T follicular helper cell (primary cell): ENCODE results near the gene OR13C9.
"Not testable (repeated sequence)": the region's sequence is repeated elsewhere in the genome, so short reads cannot be mapped to it uniquely, and the experiment has no call there.

Source experiments
- DNase-seq: peaks from one replicate; pipeline ENCODE4 v3.0.0-alpha.2; 2020; ENCODE audit warnings: low read depth
- total RNA-seq, 2 experiments: gene quantifications; one replicate each; lab custom pipeline; 2026; lab: John Stamatoyannopoulos, UW

The OR13C9 gene
- 0 reads per million in 2 experiments for total RNA-seq

- DNase-seq, result no peak
Observed at GRCh38 chr9:104618104-104618503, at the start of gene OR13C9. TSS of gene OR13C9 (minus strand) at chr9:104618204. CDS start at chr9:104618204, 0 bp downstream.

- no peak for DNase-seq
Observed at GRCh38 chr9:104658496-104659195, 40.6 kb upstream of the OR13C9 start.

GRCh38 chr9:104635456-104635855, 17.5 kb upstream of the OR13C9 start:
- no peak for DNase-seq

DNA sequence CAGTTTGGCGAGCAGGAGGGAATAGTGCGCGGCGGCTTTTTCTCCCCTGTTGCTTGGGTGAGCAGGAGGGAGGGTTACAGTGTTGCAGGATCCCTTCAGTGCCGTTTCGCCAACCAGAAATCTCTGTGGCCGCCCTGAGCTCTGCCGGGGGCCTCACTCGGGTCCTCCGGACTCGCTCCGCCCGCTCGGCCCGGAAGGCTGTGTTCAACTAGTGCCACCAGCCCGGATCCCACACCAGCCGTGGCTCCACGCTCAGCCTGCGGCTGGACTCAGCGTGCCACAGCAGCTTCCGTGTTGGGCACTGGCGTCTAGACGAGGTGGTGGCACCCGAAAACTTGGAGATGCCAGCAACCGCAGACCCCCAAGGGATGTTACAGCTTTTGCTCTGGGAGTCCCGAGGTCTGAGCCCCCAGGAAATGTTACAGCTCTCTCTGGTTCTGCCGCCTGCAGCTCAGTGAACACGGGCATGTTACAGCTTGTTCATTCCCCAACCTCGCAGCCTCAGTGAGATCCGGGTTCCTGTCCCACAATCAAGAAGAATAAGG, 16.0 kb upstream of the OR13C9 start:
- DNase-seq, result no peak

DNA sequence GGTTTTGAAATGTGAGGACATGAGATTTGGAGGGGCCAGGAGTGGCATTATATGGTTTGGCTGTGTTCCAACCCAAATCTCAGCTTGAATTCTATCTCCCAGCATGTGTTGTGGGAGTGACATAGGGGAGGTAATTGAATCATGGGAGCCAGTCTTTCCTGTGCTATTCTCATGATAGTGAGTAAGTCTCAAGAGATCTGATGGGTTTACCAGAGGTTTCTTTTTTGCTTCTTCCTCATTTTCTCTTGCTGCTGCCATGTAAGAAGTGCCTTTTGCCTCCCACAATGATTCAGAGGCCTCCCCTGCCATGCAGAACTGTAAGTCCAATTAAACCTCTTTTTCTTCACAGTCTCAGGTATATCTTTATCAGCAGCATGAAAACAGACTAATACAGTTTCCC, 8.0 kb upstream of the OR13C9 start:
- DNase-seq, result not testable (repeated sequence)

- no peak for DNase-seq
Observed at GRCh38 chr9:104617418-104617817, 586 bp downstream of the OR13C9 start.

DNA sequence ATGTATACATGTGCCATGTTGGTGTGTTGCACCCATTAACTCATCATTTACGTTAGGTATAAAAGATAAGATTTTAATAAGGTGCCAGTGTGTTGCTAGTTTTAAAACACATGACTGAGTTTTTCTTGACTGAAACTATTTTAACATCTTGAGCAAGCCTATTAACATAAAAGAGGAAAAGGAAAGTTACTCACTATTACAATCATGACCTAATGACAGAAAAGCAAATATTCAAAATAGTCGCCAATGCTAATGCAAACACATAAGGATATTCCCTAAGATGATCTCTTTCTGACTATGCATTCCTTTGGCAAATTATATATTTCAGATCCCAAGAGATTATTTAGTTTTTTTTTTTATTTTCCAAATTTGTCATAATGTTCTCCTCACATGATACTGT, 6.8 kb downstream of the OR13C9 start:
- DNase-seq, result no peak

DNA sequence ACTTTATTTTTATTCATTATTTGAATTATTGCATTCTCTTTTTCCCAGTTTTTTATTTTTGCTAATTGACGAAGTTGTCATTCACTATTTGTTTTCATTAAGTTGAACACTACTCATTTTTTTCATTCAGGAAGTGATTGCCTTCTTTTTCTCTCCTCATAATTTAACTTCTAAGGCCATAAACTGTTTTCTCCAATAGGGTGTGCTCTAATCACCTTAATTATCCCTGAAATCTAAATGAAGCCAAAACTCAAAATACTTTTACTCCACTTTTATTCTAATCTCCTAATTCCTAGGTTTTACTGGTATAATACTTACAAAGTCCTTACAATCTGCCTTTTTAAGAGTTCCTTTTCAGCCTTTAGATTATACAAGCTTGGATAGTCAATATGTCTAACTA, 9.7 kb downstream of the OR13C9 start:
- no peak for DNase-seq

DNA sequence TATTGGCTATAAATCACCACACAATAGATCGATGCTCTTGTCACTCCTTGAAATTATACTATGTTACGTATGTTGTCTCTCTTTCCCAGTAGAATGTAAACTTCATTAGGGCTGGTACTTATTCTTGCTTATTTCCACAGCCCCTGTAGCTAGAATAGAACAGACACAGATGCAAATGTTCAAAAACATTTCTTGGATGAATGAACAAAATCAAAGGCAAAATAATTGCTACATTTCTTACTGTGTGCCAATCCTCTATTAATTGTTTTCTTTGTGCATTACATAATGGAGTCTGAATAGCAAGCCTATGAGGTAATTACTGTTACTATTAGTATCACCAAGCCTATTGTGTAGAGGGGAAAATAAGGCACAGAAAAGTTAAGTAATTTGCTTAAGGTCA, 11.9 kb downstream of the OR13C9 start:
- no peak for DNase-seq

- not testable (repeated sequence) for DNase-seq
Observed at GRCh38 chr9:104605527-104605926, 12.5 kb downstream of the OR13C9 start, which contains the start of gene OR13C2. TSS of gene OR13C2 (minus strand) at chr9:104605627. CDS start at chr9:104605627, 0 bp downstream.

DNA sequence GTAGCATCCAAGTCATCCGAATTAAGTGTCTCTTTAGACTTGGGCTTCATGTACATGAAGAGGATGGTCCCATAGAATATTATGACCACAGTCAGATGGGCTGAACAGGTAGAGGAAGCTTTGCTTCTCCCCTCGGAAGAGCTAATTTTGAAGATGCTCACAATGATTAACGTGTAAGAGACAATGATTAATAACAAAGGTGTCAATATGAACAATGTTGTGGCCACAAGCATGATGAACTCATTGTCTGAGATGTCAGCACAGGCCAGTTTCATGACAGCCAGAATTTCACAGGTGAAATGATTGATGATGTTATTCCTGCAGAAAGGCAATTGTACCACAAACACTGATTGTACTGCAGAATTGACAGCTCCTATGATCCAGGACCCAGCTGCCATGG, 13.2 kb downstream of the OR13C9 start:
- DNase-seq, result no peak

DNA sequence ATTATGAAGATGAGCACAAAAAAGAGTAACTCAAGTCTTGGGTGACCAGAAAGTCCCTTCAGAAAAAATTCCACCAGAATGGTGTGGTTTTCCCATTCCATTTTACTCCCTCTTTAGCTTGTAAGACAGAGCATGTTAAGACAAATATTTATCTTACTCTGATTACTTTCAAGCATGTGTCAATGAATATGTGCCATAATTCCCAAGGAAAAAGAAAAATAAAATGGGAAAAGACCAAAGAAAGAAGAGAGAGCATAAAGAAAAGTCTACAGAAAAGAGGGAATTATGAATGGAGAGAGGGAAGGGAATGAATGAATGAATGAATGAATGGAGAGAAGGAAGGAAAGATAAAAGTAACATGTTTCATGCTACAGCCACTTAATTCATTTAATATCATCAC, 18.7 kb downstream of the OR13C9 start, which contains the start of gene OR13C5:
Gene OR13C5, minus strand, starts transcription at position 101 of the 400 bp plus-strand sequence. Its CDS starts 0 bp downstream, at position 101.
- not testable (repeated sequence) for DNase-seq

- DNase-seq, result not testable (repeated sequence)
Observed at GRCh38 chr9:104598749-104599148, 19.3 kb downstream of the OR13C9 start.

GRCh38 chr9:104589626-104590025, 28.4 kb downstream of the OR13C9 start:
- no peak for DNase-seq

DNA sequence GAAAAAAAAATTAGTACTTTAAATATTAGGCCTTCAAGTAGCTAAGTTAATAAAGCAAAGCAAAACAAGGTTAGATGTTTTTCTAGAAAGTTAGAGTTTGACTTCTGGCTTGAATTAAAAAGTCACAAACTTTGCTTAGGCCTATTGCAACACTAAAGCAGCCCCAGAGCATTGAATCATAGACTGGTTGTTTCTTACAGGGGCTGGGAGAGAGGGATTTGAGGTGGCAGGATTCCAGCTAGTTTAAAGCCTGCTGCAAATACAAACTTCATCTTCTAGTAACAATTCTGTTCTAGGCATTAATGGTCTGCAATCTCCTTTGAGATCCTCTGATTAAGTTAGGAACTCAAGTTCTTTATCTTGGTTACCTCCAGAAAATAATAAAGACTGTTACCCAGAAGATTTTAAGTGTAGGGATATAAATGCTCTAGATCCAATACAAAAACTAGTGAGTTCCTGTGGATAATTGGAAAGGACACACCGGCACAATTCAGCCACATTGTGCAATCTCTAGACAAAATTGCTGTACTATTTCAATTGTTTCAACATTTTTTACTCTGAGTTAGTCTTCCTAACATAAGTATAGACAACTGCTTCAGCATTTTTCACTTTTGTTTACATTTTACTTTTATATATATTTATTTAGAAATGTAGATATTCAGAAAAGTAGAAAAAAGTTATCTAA, 31.4 kb downstream of the OR13C9 start:
- DNase-seq, result no peak

- no peak for DNase-seq
Observed at GRCh38 chr9:104580562-104580961, 37.4 kb downstream of the OR13C9 start.

GRCh38 chr9:104577263-104577662, 40.7 kb downstream of the OR13C9 start:
- no peak for DNase-seq

- DNase-seq, result no peak
Observed at GRCh38 chr9:104575456-104575855, 42.5 kb downstream of the OR13C9 start.

GRCh38 chr9:104572612-104573011, 45.4 kb downstream of the OR13C9 start:
- DNase-seq, result no peak

DNA sequence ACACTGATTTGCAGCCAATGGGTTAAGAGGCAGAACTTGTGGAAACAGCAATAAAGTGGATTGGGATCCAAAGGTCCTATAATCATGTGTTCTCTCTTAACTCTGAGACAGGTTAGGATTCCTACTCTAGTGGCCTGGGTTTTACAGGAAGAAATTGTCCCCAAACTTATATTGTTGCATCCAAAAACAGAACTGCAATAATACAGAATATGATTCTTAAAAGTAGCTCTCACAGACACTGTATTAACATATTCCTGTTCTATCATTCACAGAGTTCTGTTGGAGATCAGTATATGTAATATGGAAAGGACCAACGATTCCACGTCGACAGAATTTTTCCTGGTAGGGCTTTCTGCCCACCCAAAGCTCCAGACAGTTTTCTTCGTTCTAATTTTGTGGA, 49.1 kb downstream of the OR13C9 start, which contains the start of gene OR13C8:
Gene OR13C8, plus strand, starts transcription at position 301 of the 400 bp plus-strand sequence. Its CDS starts 0 bp downstream, at position 301.
- no peak for DNase-seq
